Endothelial cell of umbilical vein (primary cell): ENCODE results near the gene TAPBP. TPM values are rescaled to one million over a fixed set of nuclear protein-coding genes. Genes with fewer than 3 reads are reported as not detected.

Experiments used
- BruUV-seq: library from RNA; stranded (reverse); fragments of 400-500 nt; replicated peaks from 2 replicates; lab custom pipeline; 2021; lab: Mats Ljungman, UMichigan
- CTCF ChIA-PET: fragments of 300-600, 350-600 bp; sonication (Branson Sonifier 250); formaldehyde crosslinking; loops from one replicate; lab custom pipeline; 2021; ENCODE audit warnings: antibody characterized with exemption, inconsistent platforms; lab: Charles Lee
- POLR2A ChIA-PET: fragments of 300-600, 350-600 bp; sonication (Branson Sonifier 250); formaldehyde crosslinking; loops from one replicate; lab custom pipeline; 2021; ENCODE audit warnings: antibody characterized with exemption, inconsistent platforms; lab: Charles Lee
- DNase-seq: peaks from one replicate; pipeline ENCODE4 v3.0.0-alpha.2; 2011; ENCODE audit warnings: low read depth, low spot score
- FAIRE-seq: peaks from 2 replicates; lab custom pipeline; 2011; peaks lifted over from hg19 to GRCh38; lab: Jason Lieb, UNC
- H2AFZ ChIP-seq: 2 replicates; pipeline ENCODE4 v1.6.0; 2012; ENCODE audit warnings: low read depth, low read length, control low read depth, inconsistent platforms
- H3K27ac ChIP-seq: 2 replicates; pipeline ENCODE4 v1.5.1; 2011; ENCODE audit warnings: low read depth, mild to moderate bottlenecking, control low read depth, low read length, moderate library complexity; ENCODE audit not compliant: insufficient read depth
- H3K27me3 ChIP-seq, 2 experiments: 2 replicates each; pipeline versions ENCODE4 v1.6.0 to v1.6.1; 2011; ENCODE audit warnings: low read length in 2 of 2, mixed read lengths in 1 of 2; ENCODE audit not compliant: control insufficient read depth in 2 of 2, insufficient read depth in 2 of 2
- H3K36me3 ChIP-seq, 2 experiments: 2 replicates in 1 of 2; 3 replicates in 1 of 2; pipeline ENCODE4 v1.5.1; 2011; ENCODE audit warnings: low read length in 2 of 2, mild to moderate bottlenecking in 1 of 2, moderate library complexity in 1 of 2; ENCODE audit not compliant: control insufficient read depth in 2 of 2, insufficient read depth in 2 of 2; ENCODE audit errors: extremely low read depth in 1 of 2
- H3K4me1 ChIP-seq: 3 replicates; pipeline ENCODE4 v1.5.1; 2011; ENCODE audit warnings: mild to moderate bottlenecking, low read length; ENCODE audit not compliant: control insufficient read depth, insufficient read depth; ENCODE audit errors: extremely low read depth
- H3K4me2 ChIP-seq: 2 replicates; pipeline ENCODE4 v1.6.1; 2011; ENCODE audit warnings: low read length, control low read depth, mixed read lengths; ENCODE audit not compliant: insufficient read depth
- H3K4me3 ChIP-seq, 3 experiments: fragments of 200-600 bp in 1 of 3; sonication (generic), shearing (Covaris generic) in 1 of 3; replicated peaks in 1 of 3; 2 replicates each; pipeline ENCODE4 v1.5.1; 2011 to 2016; ENCODE audit warnings: control low read depth in 3 of 3, low read length in 3 of 3, mild to moderate bottlenecking in 2 of 3, inconsistent platforms in 1 of 3, low read depth in 1 of 3, moderate library complexity in 1 of 3; ENCODE audit not compliant: insufficient read depth in 1 of 3
- H3K79me2 ChIP-seq: 2 replicates; pipeline ENCODE4 v1.6.0; 2012; ENCODE audit warnings: low read length, inconsistent platforms; ENCODE audit not compliant: control insufficient read depth, insufficient read depth
- H3K9ac ChIP-seq: replicated peaks from 2 replicates; pipeline ENCODE3; 2011; ENCODE audit warnings: low read length, control low read depth; ENCODE audit not compliant: insufficient read depth; ENCODE audit errors: extremely low read depth
- H3K9me1 ChIP-seq: replicated peaks from 3 replicates; pipeline ENCODE4 v1.6.0; 2011; ENCODE audit warnings: mild to moderate bottlenecking, low read length; ENCODE audit not compliant: control insufficient read depth, insufficient read depth; ENCODE audit errors: extremely low read depth
- H3K9me3 ChIP-seq: replicated peaks from 2 replicates; pipeline ENCODE4 v1.5.1; 2012; ENCODE audit warnings: low read length, inconsistent platforms; ENCODE audit not compliant: control insufficient read depth, insufficient read depth
- H4K20me1 ChIP-seq: replicated peaks from 2 replicates; pipeline ENCODE3; 2011; ENCODE audit warnings: mild to moderate bottlenecking, low read length; ENCODE audit not compliant: control insufficient read depth, insufficient read depth; ENCODE audit errors: extremely low read depth
- EZH2 ChIP-seq: IDR thresholded peaks from 2 replicates; pipeline ENCODE4 v1.6.1; 2012; ENCODE audit warnings: borderline replicate concordance, low read depth, mild to moderate bottlenecking, moderate library complexity, low read length, inconsistent platforms; ENCODE audit not compliant: severe bottlenecking
- FOS ChIP-seq: IDR thresholded peaks from 2 replicates; pipeline ENCODE4 v1.6.1; 2011; ENCODE audit warnings: mild to moderate bottlenecking, low read length, moderate library complexity, borderline replicate concordance; ENCODE audit not compliant: insufficient read depth
- GATA2 ChIP-seq: IDR thresholded peaks from 2 replicates; pipeline ENCODE4 v1.7.0; 2011; ENCODE audit warnings: low read depth, mild to moderate bottlenecking, moderate library complexity, mixed read lengths, low read length; ENCODE audit not compliant: insufficient read length, insufficient read depth
- POLR2AphosphoS5 ChIP-seq: IDR thresholded peaks from 2 replicates; pipeline ENCODE4 v1.6.1; 2012; ENCODE audit warnings: low read depth, mild to moderate bottlenecking, control low read depth, low read length, moderate library complexity; ENCODE audit not compliant: insufficient read depth
- dilution Hi-C: fragments of 300-500 bp; cut with MboI; formaldehyde crosslinking; loops from one replicate; pipeline ENCODE4 v1.15.0; 2019; ENCODE audit warnings: low sequenced_read_pairs; ENCODE audit not compliant: extremely low pct_ligation_motif_present
- intact Hi-C: fragments of 100-400 bp; cut with micrococcal nuclease; formaldehyde crosslinking; loops from one replicate; pipeline ENCODE4 v1.10.0; 2022
- polyA plus RNA-seq, 4 experiments: library from polyadenylated mRNA; depleted of rRNA in 3 of 4; stranded (reverse) in 3 of 4; unstranded in 1 of 4; fragments of >200 nt; gene quantifications; 2 replicates each; pipeline versions ENCODE4 v1.2.1 to v1.2.3, GENCODE V29; 2011 to 2012; ENCODE audit warnings: missing spikeins in 1 of 4
- total RNA-seq: library from RNA; stranded (reverse); gene quantifications from 2 replicates; pipeline ENCODE4 v1.2.3, GENCODE V29; 2021

TAPBP gene
- total and polyA plus RNA-seq, 2 donors (not counting 3 experiments of a cell fraction or from before 2014, with no cell fraction given), result 69.6 to 98.0 TPM

GRCh38 chr6:33279257-33279695, 34.6 kb downstream of the TAPBP start:
- H3K27ac ChIP-seq, result no peak overlapping the region
- POLR2A ChIA-PET, result interaction anchor here (2.3 kb wide), 1 partner anchor 20 kb away, joined by 8 read pairs; no protein-coding TSS in a partner anchor
- CTCF ChIA-PET, result interaction anchor here (1.0 to 4.0 kb wide), 4 partner anchors 10 to 146 kb away, joined by 3 to 39 read pairs (median 6); partner anchors contain the start of genes PFDN6, RGL2 and WDR46
- no peaks in the 10 kb centered on the region for H3K9me3 ChIP-seq
- H3K4me2 ChIP-seq, result no peak overlapping the region
- H3K79me2 ChIP-seq, result peaks cover 16% of the 10 kb centered on the region
- H3K9me1 ChIP-seq, result no peaks in the 10 kb centered on the region
- no peak for TF ChIP-seq GATA2
- no peak for TF ChIP-seq FOS
- TF ChIP-seq EZH2, result no peak
- H3K36me3 ChIP-seq, result peaks cover 3 to 36% of the 10 kb centered on the region in 2 experiments
- FAIRE-seq, result no peak
- dilution Hi-C loops (no loop called here), intact Hi-C loops (no loop called here)
- H3K4me1 ChIP-seq, result peaks cover 25% of the 10 kb centered on the region
- DNase-seq, result no peak
- H2AFZ ChIP-seq, result no peak overlapping the region
- H3K9ac ChIP-seq, result no peak overlapping the region
- no peak overlapping the region for H3K4me3 ChIP-seq
- no peaks in the 10 kb centered on the region for H4K20me1 ChIP-seq
- TSS peak; percentile 11 for BruUV-seq
- no peaks in the 10 kb centered on the region for H3K27me3 ChIP-seq

GRCh38 chr6:33278810-33279209, 35.1 kb downstream of the TAPBP start:
- CTCF ChIA-PET, result interaction anchor here (0.6 to 4.0 kb wide), 5 partner anchors 11 to 147 kb away, joined by 3 to 39 read pairs (median 5); partner anchors contain the start of genes PFDN6, RGL2 and WDR46
- no peak overlapping the region for H2AFZ ChIP-seq
- FAIRE-seq (no peak), DNase-seq (no peak)
- dilution Hi-C loops (no loop called here), intact Hi-C loops (no loop called here)
- H3K4me3 ChIP-seq, result no peak overlapping the region
- peaks cover 4 to 39% of the 10 kb centered on the region in 2 experiments for H3K36me3 ChIP-seq
- H3K9me3 ChIP-seq, result no peaks in the 10 kb centered on the region
- POLR2A ChIA-PET, result interaction anchor here (2.3 kb wide), 1 partner anchor 21 kb away, joined by 8 read pairs; no protein-coding TSS in a partner anchor
- H3K9ac ChIP-seq, result no peak overlapping the region
- TF ChIP-seq POLR2AphosphoS5, result no peak
- no peaks in the 10 kb centered on the region for H3K9me1 ChIP-seq
- H4K20me1 ChIP-seq, result no peaks in the 10 kb centered on the region
- H3K79me2 ChIP-seq, result peaks cover 21% of the 10 kb centered on the region
- no peaks in the 10 kb centered on the region for H3K27me3 ChIP-seq
- BruUV-seq, result no TSS peak
- peaks cover 29% of the 10 kb centered on the region for H3K4me1 ChIP-seq
- H3K4me2 ChIP-seq, result no peak overlapping the region
- no peak overlapping the region for H3K27ac ChIP-seq
